HG03139 (cell line): ENCODE data around the gene LPAR3.

Experiments
- ATAC-seq: cut with Tn5 transposase; IDR thresholded peaks from one replicate; pipeline ENCODE4 v1.9.1; 2021; ENCODE audit not compliant: unreplicated experiment

The LPAR3 gene

GRCh38 chr1:84780000-84780716, 112.8 kb downstream of the LPAR3 start:
- no peak for ATAC-seq

- ATAC-seq, result no peak
Observed at GRCh38 chr1:84776639-84777038, 116.4 kb downstream of the LPAR3 start.

GRCh38 chr1:84775535-84775920, 117.5 kb downstream of the LPAR3 start:
- no peak for ATAC-seq

GRCh38 chr1:84774669-84775534, 118.1 kb downstream of the LPAR3 start:
- no peak for ATAC-seq

- ATAC-seq, result no peak
Observed at GRCh38 chr1:84773933-84774497, 119.0 kb downstream of the LPAR3 start.

GRCh38 chr1:84773195-84773594, 119.8 kb downstream of the LPAR3 start:
- no peak for ATAC-seq

- no peak for ATAC-seq
Observed at GRCh38 chr1:84772428-84772943, 120.5 kb downstream of the LPAR3 start.

- no peak for ATAC-seq
Observed at GRCh38 chr1:84771895-84772294, 121.1 kb downstream of the LPAR3 start.

- ATAC-seq, result no peak
Observed at GRCh38 chr1:84770481-84770880, 122.5 kb downstream of the LPAR3 start.

GRCh38 chr1:84769636-84770035, 123.4 kb downstream of the LPAR3 start:
- no peak for ATAC-seq

- no peak for ATAC-seq
Observed at GRCh38 chr1:84768634-84769033, 124.4 kb downstream of the LPAR3 start.

GRCh38 chr1:84763912-84764680, 128.9 kb downstream of the LPAR3 start:
- ATAC-seq, result no peak

- no peak for ATAC-seq
Observed at GRCh38 chr1:84762664-84763063, 130.3 kb downstream of the LPAR3 start.
